OCI-LY7 (cell line): ENCODE measurements around the gene COPZ2.

ENCODE experiments used
- CTCF ChIP-seq: fragments of 200-600 bp; sonication (generic); conservative IDR thresholded peaks from 2 replicates; pipeline ENCODE4 v1.5.1; 2014; ENCODE audit warnings: mild to moderate bottlenecking, antibody characterized with exemption, low read length, moderate library complexity, mixed read lengths
- EZH2phosphoT487 ChIP-seq: fragments of 200-600 bp; sonication (generic); IDR thresholded peaks from 2 replicates; pipeline ENCODE4 v1.6.1; 2018; ENCODE audit warnings: low read depth, borderline replicate concordance, mild to moderate bottlenecking, mixed run types, antibody characterized with exemption, low read length, moderate library complexity, mixed read lengths

- TF ChIP-seq CTCF (0 out of 2 replicates have a peak, but pooled peaks have one; percentile 29), EZH2phosphoT487 (no peak)
These were observed 25.5 kb downstream of the COPZ2 start for GRCh38 chr17:48012151-48012520.
